HEK293 (cell line): ENCODE results near the gene SYNDIG1L.

Source experiments
- CTCF ChIA-PET: fragments of 350-600 bp; formaldehyde crosslinking; extraction: SDS; loops from one replicate; lab custom pipeline; 2021; ENCODE audit warnings: antibody characterized with exemption; lab: Yijun Ruan, JAX
- POLR2A ChIA-PET: fragments of 300-600 bp; formaldehyde crosslinking; extraction: SDS; loops from one replicate; lab custom pipeline; 2020; ENCODE audit warnings: antibody characterized with exemption, inconsistent platforms; lab: Yijun Ruan, JAX
- H3K27ac ChIP-seq: fragments of 200-500 bp; sonication (Bioruptor generic); 2 replicates; pipeline ENCODE4 v1.5.1; 2014; ENCODE audit warnings: low read depth, low read length, control low read depth, inconsistent platforms; ENCODE audit errors: extremely low read depth
- H3K36me3 ChIP-seq, 2 experiments: fragments of 200-500 bp in 1 of 2; sonication (Bioruptor generic) in 1 of 2; 1 replicate in 1 of 2; 2 replicates in 1 of 2; pipeline ENCODE4 v1.5.1; 2014 to 2017; ENCODE audit warnings: inconsistent platforms in 2 of 2, low read length in 2 of 2; ENCODE audit not compliant: control insufficient read depth in 2 of 2, insufficient read depth in 1 of 2
- H3K4me1 ChIP-seq: fragments of 200-500 bp; sonication (Bioruptor generic); 2 replicates; pipeline ENCODE4 v1.5.1; 2014; ENCODE audit warnings: mild to moderate bottlenecking, low read length, inconsistent platforms; ENCODE audit not compliant: control insufficient read depth, insufficient read depth
- H3K4me3 ChIP-seq: 2 replicates; pipeline ENCODE4 v1.5.1; 2011; ENCODE audit warnings: low read depth, mild to moderate bottlenecking, control low read depth, low read length, moderate library complexity
- H3K9me3 ChIP-seq: fragments of 200-500 bp; sonication (Bioruptor generic); 2 replicates; pipeline ENCODE4 v1.5.1; 2014; ENCODE audit warnings: low read depth, low read length, inconsistent platforms; ENCODE audit not compliant: control insufficient read depth, insufficient read depth
- ATF2 ChIP-seq: fragments of 450-650 bp; formaldehyde crosslinking; IDR thresholded peaks from 2 replicates; pipeline ENCODE4 v1.5.1; 2016; ENCODE audit warnings: missing biosample characterization, missing genetic modification characterization, low read depth
- BCL11B ChIP-seq: fragments of 450-650 bp; formaldehyde crosslinking; IDR thresholded peaks from 2 replicates; pipeline ENCODE4 v1.5.1; 2016; ENCODE audit warnings: low read depth, missing biosample characterization, missing genetic modification characterization
- FEZF1 ChIP-seq: fragments of 450-650 bp; formaldehyde crosslinking; IDR thresholded peaks from 2 replicates; pipeline ENCODE4 v1.5.1; 2016; ENCODE audit warnings: missing biosample characterization, missing genetic modification characterization
- GFI1B ChIP-seq: fragments of 450-650 bp; formaldehyde crosslinking; IDR thresholded peaks from 2 replicates; pipeline ENCODE4 v1.5.1; 2016; ENCODE audit warnings: missing biosample characterization, missing genetic modification characterization
- GLI2 ChIP-seq: fragments of 450-650 bp; formaldehyde crosslinking; IDR thresholded peaks from 2 replicates; pipeline ENCODE4; 2017; ENCODE audit warnings: missing biosample characterization, missing genetic modification characterization, low read depth, borderline replicate concordance
- KLF16 ChIP-seq: fragments of 450-650 bp; formaldehyde crosslinking; IDR thresholded peaks from 2 replicates; pipeline ENCODE4 v1.5.1; 2017; ENCODE audit warnings: missing biosample characterization, missing genetic modification characterization
- KLF7 ChIP-seq: fragments of 450-650 bp; formaldehyde crosslinking; IDR thresholded peaks from 2 replicates; pipeline ENCODE4 v1.5.1; 2016; ENCODE audit warnings: missing biosample characterization, missing genetic modification characterization, borderline replicate concordance
- PATZ1 ChIP-seq: fragments of 450-650 bp; formaldehyde crosslinking; IDR thresholded peaks from 2 replicates; pipeline ENCODE4 v1.5.1; 2016; ENCODE audit warnings: missing biosample characterization, missing genetic modification characterization
- PRDM2 ChIP-seq: fragments of 450-650 bp; formaldehyde crosslinking; IDR thresholded peaks from 2 replicates; pipeline ENCODE4 v1.5.1; 2016; ENCODE audit warnings: missing biosample characterization, missing genetic modification characterization, borderline replicate concordance
- TRIM28 ChIP-seq: IDR thresholded peaks from 2 replicates; pipeline ENCODE4 v1.6.1; 2011; ENCODE audit warnings: low read length, control low read depth, borderline replicate concordance
- YY1 ChIP-seq: fragments of 450-650 bp; formaldehyde crosslinking; IDR thresholded peaks from 2 replicates; pipeline ENCODE4 v1.5.1; 2018; ENCODE audit warnings: missing biosample characterization, missing genetic modification characterization
- ZBTB17 ChIP-seq: fragments of 450-650 bp; formaldehyde crosslinking; IDR thresholded peaks from 2 replicates; pipeline ENCODE4 v1.5.1; 2016; ENCODE audit warnings: missing biosample characterization, missing genetic modification characterization
- ZNF133 ChIP-seq: fragments of 450-650 bp; formaldehyde crosslinking; IDR thresholded peaks from 2 replicates; pipeline ENCODE4 v1.5.1; 2016; ENCODE audit warnings: missing biosample characterization, missing genetic modification characterization
- ZNF146 ChIP-seq: fragments of 450-650 bp; formaldehyde crosslinking; IDR thresholded peaks from 2 replicates; pipeline ENCODE4 v1.5.1; 2016; ENCODE audit warnings: missing biosample characterization, missing genetic modification characterization
- ZNF155 ChIP-seq: fragments of 450-650 bp; formaldehyde crosslinking; IDR thresholded peaks from 2 replicates; pipeline ENCODE4 v1.5.1; 2016; ENCODE audit warnings: missing biosample characterization, missing genetic modification characterization
- ZNF391 ChIP-seq: fragments of 450-650 bp; formaldehyde crosslinking; IDR thresholded peaks from 2 replicates; pipeline ENCODE4 v1.5.1; 2016; ENCODE audit warnings: low read depth, missing biosample characterization, missing genetic modification characterization, borderline replicate concordance
- ZNF513 ChIP-seq: fragments of 450-650 bp; IDR thresholded peaks from 2 replicates; pipeline ENCODE4 v1.5.1; 2018; ENCODE audit warnings: missing biosample characterization, missing genetic modification characterization
- ZNF560 ChIP-seq: fragments of 450-650 bp; formaldehyde crosslinking; IDR thresholded peaks from 2 replicates; pipeline ENCODE4 v1.5.1; 2017; ENCODE audit warnings: missing biosample characterization, missing genetic modification characterization, borderline replicate concordance
- ZNF664 ChIP-seq: fragments of 450-650 bp; formaldehyde crosslinking; IDR thresholded peaks from 2 replicates; pipeline ENCODE4 v1.5.1; 2016; ENCODE audit warnings: missing biosample characterization, missing genetic modification characterization
- ZNF701 ChIP-seq: fragments of 450-650 bp; formaldehyde crosslinking; IDR thresholded peaks from 2 replicates; pipeline ENCODE4 v1.5.1; 2016; ENCODE audit warnings: missing biosample characterization, missing genetic modification characterization
- ZNF707 ChIP-seq: fragments of 450-650 bp; formaldehyde crosslinking; IDR thresholded peaks from 2 replicates; pipeline ENCODE4 v1.5.1; 2016; ENCODE audit warnings: missing biosample characterization, missing genetic modification characterization
- ZNF747 ChIP-seq: fragments of 450-650 bp; formaldehyde crosslinking; IDR thresholded peaks from 2 replicates; pipeline ENCODE4 v1.5.1; 2016; ENCODE audit warnings: missing biosample characterization, missing genetic modification characterization
- ZNF776 ChIP-seq: fragments of 450-650 bp; formaldehyde crosslinking; IDR thresholded peaks from 2 replicates; pipeline ENCODE4 v1.5.0; 2017; ENCODE audit warnings: missing biosample characterization, missing genetic modification characterization, borderline replicate concordance

The SYNDIG1L gene

GRCh38 chr14:74475678-74476077 is 49.7 kb upstream of the SYNDIG1L start (continued):
- no peak for TF ChIP-seq ZBTB17 (tag by site-specific recombination)
- no peak for TF ChIP-seq ZNF146 (tag by site-specific recombination)
- TF ChIP-seq ZNF513: no peak
- TF ChIP-seq BCL11B (tag by site-specific recombination): no peak
- TF ChIP-seq GFI1B: no peak
- TF ChIP-seq PATZ1: no peak
- no peak for TF ChIP-seq ZNF701

- Histone ChIP-seq H3K9me3 (no peaks in the 10 kb centered on the region), H3K27ac (no peak overlapping the region), H3K4me1 (no peaks in the 10 kb centered on the region), H3K36me3 (peaks cover under 1 to 36% of the 10 kb centered on the region in 2 experiments; a peak in 1 of 3 replicates)
- CTCF ChIA-PET: interaction anchor here (0.5 to 1.4 kb wide), 2 partner anchors 15 to 363 kb away, joined by 3 to 4 read pairs; no protein-coding TSS in a partner anchor
- TF ChIP-seq PATZ1 (no peak), ZNF707 (tag by site-specific recombination) (no peak), FEZF1 (tag by site-specific recombination) (no peak), ATF2 (no peak), YY1 (no peak), GLI2 (no peak), PRDM2 (no peak), ZNF560 (no peak), ZNF155 (no peak), ZNF133 (no peak), ZNF747 (tag by site-specific recombination) (no peak), TRIM28 (no peak), ZNF664 (tag by site-specific recombination) (no peak), ZNF776 (no peak), KLF16 (tag by site-specific recombination) (no peak), ZNF391 (tag by site-specific recombination) (no peak), KLF7 (tag by site-specific recombination) (no peak)
- TF ChIP-seq, all 188 proteins: peak for 0
- H3K4me3 ChIP-seq: no peak overlapping the region
- POLR2A ChIA-PET: interaction anchor here (0.5 to 0.6 kb wide), 2 partner anchors 11 to 19 kb away, joined by 3 to 7 read pairs; no protein-coding TSS in a partner anchor
These were observed 48.4 kb upstream of the SYNDIG1L start for GRCh38 chr14:74474376-74474775.
